SK-N-SH (cell line): ENCODE measurements around the gene ANKRD10. TPM values are rescaled to one million over a fixed set of nuclear protein-coding genes. Genes with fewer than 3 reads are reported as not detected.

Source experiments
- CTCF ChIA-PET: fragments of 300-600, 350-600 bp; formaldehyde crosslinking; extraction: SDS; loops from one replicate; lab custom pipeline; 2021; lab: Yijun Ruan, JAX
- POLR2A ChIA-PET: fragments of 350-600 bp; sonication (Branson Sonifier 250); formaldehyde crosslinking; extraction: SDS; loops from one replicate; lab custom pipeline; 2020; ENCODE audit warnings: antibody characterized with exemption, inconsistent platforms; lab: Yijun Ruan, JAX
- DNase-seq: peaks from one replicate; pipeline ENCODE4 v3.0.0; 2012
- H2AFZ ChIP-seq: fragments of 200-600 bp; sonication (generic); 2 replicates; pipeline ENCODE4 v1.8.1; 2016; ENCODE audit warnings: antibody characterized with exemption, mild to moderate bottlenecking, low read depth
- H3F3A ChIP-seq: fragments of 200-600 bp; sonication (generic); replicated peaks from 2 replicates; pipeline ENCODE3; 2016; ENCODE audit warnings: antibody characterized with exemption, mild to moderate bottlenecking; ENCODE audit not compliant: insufficient read depth
- H3K27ac ChIP-seq, 2 experiments: fragments of 200-500 bp in 1 of 2; fragments of 200-600 bp in 1 of 2; sonication (Bioruptor generic) in 1 of 2; sonication (generic), shearing (Covaris generic) in 1 of 2; 2 replicates each; pipeline versions ENCODE4 v1.5.1 to v1.6.1; 2014 to 2016; ENCODE audit warnings: low read depth in 2 of 2, inconsistent platforms in 1 of 2, low read length in 1 of 2, mild to moderate bottlenecking in 1 of 2, mixed read lengths in 1 of 2
- H3K27me3 ChIP-seq: fragments of 200-600 bp; sonication (generic), shearing (Covaris generic); 2 replicates; pipeline ENCODE4 v1.6.1; 2016; ENCODE audit warnings: mixed run types; ENCODE audit not compliant: insufficient read depth
- H3K36me3 ChIP-seq, 2 experiments: fragments of 200-500 bp in 1 of 2; fragments of 200-600 bp in 1 of 2; sonication (Bioruptor generic) in 1 of 2; sonication (generic) in 1 of 2; replicated peaks in 1 of 2; 2 replicates each; pipeline versions ENCODE3 to v1.5.1; 2014 to 2016; ENCODE audit warnings: low read length in 1 of 2, mild to moderate bottlenecking in 1 of 2; ENCODE audit not compliant: insufficient read depth in 2 of 2, control insufficient read depth in 1 of 2
- H3K4me1 ChIP-seq, 2 experiments: fragments of 200-500 bp in 1 of 2; fragments of 200-600 bp in 1 of 2; sonication (Bioruptor generic) in 1 of 2; sonication (generic), shearing (Covaris generic) in 1 of 2; 2 replicates each; pipeline versions ENCODE4 v1.5.1 to v1.6.1; 2014 to 2016; ENCODE audit warnings: low read depth in 1 of 2, low read length in 1 of 2, mixed run types in 1 of 2; ENCODE audit not compliant: insufficient read depth in 2 of 2, control insufficient read depth in 1 of 2
- H3K4me2 ChIP-seq: fragments of 200-600 bp; sonication (generic), shearing (Covaris generic); 2 replicates; pipeline ENCODE4 v1.6.1; 2017; ENCODE audit warnings: mixed run types
- H3K4me3 ChIP-seq, 2 experiments: fragments of 200-500 bp in 1 of 2; fragments of 200-600 bp in 1 of 2; sonication (Bioruptor generic) in 1 of 2; sonication (generic), shearing (Covaris generic) in 1 of 2; 2 replicates each; pipeline versions ENCODE4 v1.5.1 to v1.8.1; 2014 to 2016; ENCODE audit warnings: low read depth in 2 of 2, inconsistent platforms in 1 of 2, low read length in 1 of 2, mild to moderate bottlenecking in 1 of 2, mixed read lengths in 1 of 2, moderate library complexity in 1 of 2
- H3K79me2 ChIP-seq: fragments of 200-600 bp; sonication (generic); 2 replicates; pipeline ENCODE4 v1.8.1; 2017; ENCODE audit warnings: mild to moderate bottlenecking; ENCODE audit not compliant: insufficient read depth
- H3K9ac ChIP-seq: fragments of 200-600 bp; sonication (generic); 2 replicates; pipeline ENCODE4 v1.6.1; 2017; ENCODE audit warnings: mixed run types
- H3K9me2 ChIP-seq: fragments of 200-600 bp; sonication (generic); 2 replicates; pipeline ENCODE4 v1.6.1; 2017; ENCODE audit warnings: mixed run types
- H3K9me3 ChIP-seq: fragments of 200-600 bp; sonication (generic); 2 replicates; pipeline ENCODE4 v1.6.1; 2017; ENCODE audit warnings: mixed run types, mild to moderate bottlenecking, moderate library complexity
- H4K20me1 ChIP-seq: fragments of 200-600 bp; sonication (generic); 2 replicates; pipeline ENCODE4 v1.6.1; 2017; ENCODE audit warnings: mild to moderate bottlenecking, mixed run types; ENCODE audit not compliant: insufficient read depth
- CHD2 ChIP-seq: fragments of 150-350 bp; IDR thresholded peaks from 2 replicates; pipeline ENCODE4 v1.6.1; 2018; ENCODE audit warnings: low read length; ENCODE audit not compliant: partially characterized antibody
- CTCF ChIP-seq: fragments of 200-600 bp; sonication (generic); IDR thresholded peaks from 2 replicates; pipeline ENCODE4 v1.6.1; 2017; ENCODE audit warnings: antibody characterized with exemption, mild to moderate bottlenecking, moderate library complexity
- ELF1 ChIP-seq: IDR thresholded peaks from 2 replicates; pipeline ENCODE4 v1.4.0; 2012
- EZH2phosphoT487 ChIP-seq: fragments of 200-600 bp; sonication (generic); IDR thresholded peaks from 2 replicates; pipeline ENCODE4 v1.6.1; 2017; ENCODE audit warnings: low read depth, mixed run types, mild to moderate bottlenecking, antibody characterized with exemption, moderate library complexity, borderline replicate concordance
- FOSL2 ChIP-seq: IDR thresholded peaks from 2 replicates; pipeline ENCODE4 v1.4.0; 2012; ENCODE audit warnings: low read depth, mild to moderate bottlenecking, moderate library complexity, borderline replicate concordance
- FOXM1 ChIP-seq: IDR thresholded peaks from 2 replicates; pipeline ENCODE4 v1.4.0; 2012; ENCODE audit warnings: low read depth, mild to moderate bottlenecking
- IRF3 ChIP-seq: fragments of 150-350 bp; IDR thresholded peaks from 2 replicates; pipeline ENCODE4 v1.6.1; 2016; ENCODE audit warnings: mild to moderate bottlenecking, low read depth, low read length
- JUND ChIP-seq: IDR thresholded peaks from 2 replicates; pipeline ENCODE4 v1.4.0; 2012
- MAX ChIP-seq: IDR thresholded peaks from 2 replicates; pipeline ENCODE4 v1.4.0; 2012; ENCODE audit warnings: low read depth
- MXI1 ChIP-seq: IDR thresholded peaks from 2 replicates; pipeline ENCODE4 v1.6.1; 2012; ENCODE audit warnings: mild to moderate bottlenecking, low read depth, low read length, improper control_type of control experiment
- NFIC ChIP-seq: IDR thresholded peaks from 2 replicates; pipeline ENCODE4 v1.4.0; 2012; ENCODE audit warnings: borderline replicate concordance
- NRF1 ChIP-seq: IDR thresholded peaks from 2 replicates; pipeline ENCODE4 v1.6.1; 2012; ENCODE audit warnings: low read depth, mild to moderate bottlenecking, low read length
- PBX3 ChIP-seq: IDR thresholded peaks from 2 replicates; pipeline ENCODE4; 2012
- RAD21 ChIP-seq: IDR thresholded peaks from 2 replicates; pipeline ENCODE4 v1.6.1; 2012; ENCODE audit warnings: mild to moderate bottlenecking, low read length
- REST ChIP-seq: IDR thresholded peaks from 2 replicates; pipeline ENCODE4 v1.6.1; 2012; ENCODE audit warnings: mild to moderate bottlenecking, low read depth, low read length, moderate library complexity
- RXRA ChIP-seq: IDR thresholded peaks from 2 replicates; pipeline ENCODE4 v1.4.0; 2012; ENCODE audit warnings: low read depth, mild to moderate bottlenecking, borderline replicate concordance
- USF1 ChIP-seq: IDR thresholded peaks from 2 replicates; pipeline ENCODE4 v1.4.0; 2012; ENCODE audit warnings: low read depth, borderline replicate concordance
- USF2 ChIP-seq: fragments of 150-350 bp; IDR thresholded peaks from 2 replicates; pipeline ENCODE4 v1.6.1; 2017; ENCODE audit warnings: antibody characterized with exemption, low read length, low read depth, borderline replicate concordance
- YY1 ChIP-seq: IDR thresholded peaks from 2 replicates; pipeline ENCODE4 v1.4.0; 2012; ENCODE audit warnings: low read depth, mild to moderate bottlenecking
- WGBS: methylation state at CpG from one replicate; pipeline ENCODE4 v1.1.6; 2017; ENCODE audit warnings: low lambda C conversion rate; 5-methylcytosine and 5-hydroxymethylcytosine counted together
- polyA plus RNA-seq, 3 experiments: library from polyadenylated mRNA; depleted of rRNA; stranded (reverse); fragments of >200 nt; gene quantifications; 2 replicates each; pipeline ENCODE4 v1.2.3, GENCODE V29; 2012

ANKRD10 gene
- polyA plus RNA-seq, 1 of the 3 experiments (the other 2 are of a cell fraction): 53.2 TPM

GRCh38 chr13:110863685-110864084 lies 51.2 kb downstream of the ANKRD10 start:
- H3K4me1 ChIP-seq: no peaks in the 10 kb centered on the region
- DNase-seq: no peak
- ChIA-PET CTCF (no interaction called here), POLR2A (no interaction called here)
- H3F3A ChIP-seq: no peaks in the 10 kb centered on the region
- no peaks in the 10 kb centered on the region for H3K9me3 ChIP-seq
- no peak overlapping the region for H3K27ac ChIP-seq
- H2AFZ ChIP-seq: no peak overlapping the region
- no peaks in the 10 kb centered on the region for H3K27me3 ChIP-seq
- no peaks in the 10 kb centered on the region for H4K20me1 ChIP-seq
- H3K4me2 ChIP-seq: no peak overlapping the region
- no peaks in the 10 kb centered on the region for H3K9me2 ChIP-seq
- 89% methylated on average over 6 of the region's 6 CpGs for WGBS
- no peaks in the 10 kb centered on the region for H3K79me2 ChIP-seq
- H3K36me3 ChIP-seq: no peaks in the 10 kb centered on the region
- no peak overlapping the region for H3K4me3 ChIP-seq
- no peak for TF ChIP-seq JUND
- no peak for TF ChIP-seq EZH2phosphoT487
- TF ChIP-seq NFIC: no peak
- no peak for TF ChIP-seq RAD21
- TF ChIP-seq FOSL2: no peak
- no peak for TF ChIP-seq MXI1
- TF ChIP-seq NRF1: no peak
- no peak for TF ChIP-seq CTCF
- TF ChIP-seq MAX: no peak
- TF ChIP-seq PBX3: no peak
- no peak for TF ChIP-seq ELF1
- no peak for TF ChIP-seq REST
- no peak for TF ChIP-seq RXRA
- TF ChIP-seq YY1: no peak
- TF ChIP-seq CHD2: no peak
- TF ChIP-seq IRF3: no peak
- TF ChIP-seq USF1: no peak
- TF ChIP-seq USF2: no peak
- no peak for TF ChIP-seq FOXM1
- H3K9ac ChIP-seq: no peak overlapping the region
